ENCODE measurements around the gene KIAA1671.
A peak's percentile ranks its signal among the peaks of the same experiment; 100 is the strongest.

Gene KIAA1671

DNA sequence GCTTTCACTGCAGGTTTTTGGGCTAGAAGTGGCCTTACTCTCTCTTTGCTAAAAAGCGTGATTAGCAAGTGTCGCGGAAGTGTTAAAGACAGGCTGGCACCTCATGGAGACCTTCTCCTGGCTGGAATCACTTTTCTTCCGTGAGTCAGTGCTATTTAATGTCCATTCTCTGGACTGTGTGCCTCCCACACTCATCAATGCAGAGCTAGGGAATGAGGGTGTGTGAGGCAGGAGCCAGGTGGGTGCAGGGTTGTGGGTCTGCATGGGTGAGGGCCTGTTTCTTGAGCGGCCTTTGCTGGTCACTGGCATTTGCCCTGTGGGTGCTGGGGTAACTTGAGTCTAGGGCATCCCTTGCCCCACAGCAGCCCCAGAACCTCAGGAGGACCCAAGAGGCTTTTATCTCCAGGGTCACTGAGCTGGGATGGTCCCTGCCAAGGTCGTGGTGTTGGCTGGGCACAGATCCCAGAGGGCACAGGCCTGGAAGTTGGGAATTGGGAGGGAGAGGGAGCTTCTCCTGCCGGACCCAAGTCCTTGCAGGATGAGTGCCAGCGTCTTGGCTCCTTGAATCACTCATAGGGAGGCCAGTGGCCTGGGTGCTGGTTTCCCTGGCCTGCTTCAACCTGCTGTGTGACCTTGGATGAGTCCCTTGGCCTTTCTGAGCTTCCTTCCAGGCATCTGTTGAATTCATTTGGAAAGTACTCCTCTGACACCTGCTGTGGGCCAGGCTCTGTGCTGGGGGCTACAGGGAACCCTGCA, 30.0 kb downstream of the KIAA1671 start:
- H3K4me1 Mint-ChIP-seq, result peaks cover 5% of the 10 kb centered on the region
- H3K27me3 Mint-ChIP-seq, result peaks cover 12% of the 10 kb centered on the region
- no peak overlapping the region for H3K4me3 Mint-ChIP-seq
- DNase-seq (no peak), ATAC-seq (no peak)
- H3K36me3 Mint-ChIP-seq (ENCODE audit: low read depth), result no peaks in the 10 kb centered on the region
- no peaks in the 10 kb centered on the region for H3K9me3 Mint-ChIP-seq
- H3K27ac Mint-ChIP-seq, result no peak overlapping the region

GRCh38 chr22:24983151-24983550, 30.6 kb downstream of the KIAA1671 start:
- H3K4me3 Mint-ChIP-seq, result no peak overlapping the region
- no peak for DNase-seq
- no peaks in the 10 kb centered on the region for H3K9me3 Mint-ChIP-seq
- H3K27ac Mint-ChIP-seq, result no peak overlapping the region
- H3K36me3 Mint-ChIP-seq (ENCODE audit: low read depth), result no peaks in the 10 kb centered on the region
- peaks cover 5% of the 10 kb centered on the region for H3K4me1 Mint-ChIP-seq
- peaks cover 13% of the 10 kb centered on the region for H3K27me3 Mint-ChIP-seq
- no peak for ATAC-seq

- Mint-ChIP-seq H3K27me3 (peaks cover 18% of the 10 kb centered on the region), H3K36me3 (ENCODE audit: low read depth) (no peaks in the 10 kb centered on the region), H3K4me1 (peaks cover 5% of the 10 kb centered on the region), H3K9me3 (no peaks in the 10 kb centered on the region), H3K27ac (no peak overlapping the region), H3K4me3 (no peak overlapping the region)
- no peak for ATAC-seq
- DNase-seq, result no peak
Observed at GRCh38 chr22:24984122-24984521, 31.6 kb downstream of the KIAA1671 start.

DNA sequence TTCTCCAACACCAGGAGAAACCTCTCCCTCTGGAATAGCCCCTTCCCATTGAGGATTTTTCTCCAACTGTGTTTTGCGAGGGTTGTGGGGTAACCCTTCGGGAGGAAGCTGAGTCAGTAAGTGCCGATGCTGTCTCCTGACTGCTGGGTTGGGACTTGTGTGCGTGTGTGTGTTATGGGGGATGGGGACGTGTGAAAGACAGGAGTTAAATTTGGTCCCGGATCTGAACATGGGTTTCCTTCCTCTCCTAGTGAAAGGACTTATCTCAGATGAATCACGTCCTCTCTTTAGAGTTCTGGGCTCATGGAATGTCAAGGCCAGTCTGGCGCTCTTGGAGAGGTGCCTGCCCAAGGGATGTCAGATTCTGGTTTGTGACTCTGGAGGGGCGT, 33.3 kb downstream of the KIAA1671 start:
- ATAC-seq (no peak), DNase-seq (no peak)
- Mint-ChIP-seq H3K27ac (no peak overlapping the region), H3K4me3 (no peak overlapping the region), H3K36me3 (ENCODE audit: low read depth) (no peaks in the 10 kb centered on the region), H3K27me3 (peaks cover 19% of the 10 kb centered on the region), H3K9me3 (no peaks in the 10 kb centered on the region), H3K4me1 (peaks cover 5% of the 10 kb centered on the region)

- H3K9me3 Mint-ChIP-seq, result no peaks in the 10 kb centered on the region
- ATAC-seq, result no peak
- H3K4me3 Mint-ChIP-seq, result no peak overlapping the region
- H3K4me1 Mint-ChIP-seq, result peaks cover 5% of the 10 kb centered on the region
- no peaks in the 10 kb centered on the region for H3K36me3 Mint-ChIP-seq (ENCODE audit: low read depth)
- no peak overlapping the region for H3K27ac Mint-ChIP-seq
- DNase-seq, result no peak
- H3K27me3 Mint-ChIP-seq, result peaks cover 22% of the 10 kb centered on the region
Observed at GRCh38 chr22:24986816-24987215, 34.3 kb downstream of the KIAA1671 start.

- Mint-ChIP-seq H3K9me3 (no peaks in the 10 kb centered on the region), H3K27ac (no peak overlapping the region), H3K4me1 (peaks cover 9% of the 10 kb centered on the region), H3K27me3 (peaks cover 29% of the 10 kb centered on the region), H3K36me3 (ENCODE audit: low read depth) (no peaks in the 10 kb centered on the region), H3K4me3 (no peak overlapping the region)
- DNase-seq (no peak), ATAC-seq (no peak)
Observed at GRCh38 chr22:24989135-24989534, 36.6 kb downstream of the KIAA1671 start.

- H3K4me1 Mint-ChIP-seq, result peaks cover 13% of the 10 kb centered on the region
- H3K27ac Mint-ChIP-seq, result no peak overlapping the region
- no peak overlapping the region for H3K4me3 Mint-ChIP-seq
Observed at GRCh38 chr22:24989541-24989951, 37.0 kb downstream of the KIAA1671 start.

DNA sequence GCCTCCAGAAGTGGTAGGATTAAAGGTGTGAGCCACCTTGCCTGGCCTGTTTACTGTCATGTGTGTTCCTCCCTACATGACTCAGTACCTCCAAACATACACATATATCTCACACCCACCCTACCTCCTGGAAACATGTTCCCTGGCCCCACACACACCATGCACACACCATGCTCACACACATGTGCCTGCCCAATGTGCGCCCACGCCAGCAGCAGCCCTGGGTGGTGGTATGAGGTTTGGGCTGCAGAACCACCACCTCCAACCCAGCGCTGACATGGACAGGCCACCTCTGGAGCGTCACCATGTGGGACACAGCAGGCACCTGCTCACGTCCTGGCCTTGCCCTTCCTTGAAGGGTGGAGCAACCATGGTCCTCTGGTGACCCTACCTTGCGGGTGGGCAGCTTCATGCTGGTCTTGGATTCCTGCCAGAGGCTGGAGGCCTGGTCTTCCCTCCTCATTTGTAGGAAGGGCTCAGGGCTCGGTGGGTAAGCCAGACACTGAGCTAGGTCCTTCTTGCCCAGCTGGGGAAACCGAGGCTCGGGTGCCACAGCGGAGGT, 37.9 kb downstream of the KIAA1671 start:
- no peak overlapping the region for H3K27ac Mint-ChIP-seq
- H3K9me3 Mint-ChIP-seq, result no peaks in the 10 kb centered on the region
- H3K4me1 Mint-ChIP-seq, result peaks cover 13% of the 10 kb centered on the region
- DNase-seq (no peak), ATAC-seq (no peak)
- H3K27me3 Mint-ChIP-seq, result peaks cover 23% of the 10 kb centered on the region
- no peak overlapping the region for H3K4me3 Mint-ChIP-seq
- no peaks in the 10 kb centered on the region for H3K36me3 Mint-ChIP-seq (ENCODE audit: low read depth)

More at GRCh38 chr22:24989541-24989951, 37.0 kb downstream of the KIAA1671 start:
- no peak for ATAC-seq
- no peak for DNase-seq
- H3K36me3 Mint-ChIP-seq (ENCODE audit: low read depth), result no peaks in the 10 kb centered on the region
- peaks cover 26% of the 10 kb centered on the region for H3K27me3 Mint-ChIP-seq
- H3K9me3 Mint-ChIP-seq, result no peaks in the 10 kb centered on the region

DNA sequence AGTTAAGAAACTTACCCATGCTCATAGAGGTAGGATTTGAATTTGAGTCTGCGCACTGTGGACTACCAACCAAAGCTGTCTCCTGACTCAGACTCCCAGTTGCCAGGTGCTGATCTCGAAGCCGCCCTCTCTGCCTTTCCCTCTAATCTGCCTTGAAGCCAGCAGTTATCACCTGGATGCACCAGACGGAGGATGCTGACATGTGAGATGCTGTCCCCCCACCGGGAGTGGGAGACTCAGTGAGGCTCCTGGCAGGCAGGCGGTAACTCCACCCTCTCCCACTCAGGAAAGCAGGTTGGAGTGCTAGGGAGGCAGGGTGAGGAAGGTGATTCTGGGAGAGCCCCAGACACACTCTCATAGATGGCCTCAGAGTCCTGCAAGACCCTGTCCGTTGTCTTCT, 40.4 kb downstream of the KIAA1671 start:
- Mint-ChIP-seq H3K36me3 (ENCODE audit: low read depth) (no peaks in the 10 kb centered on the region), H3K27ac (no peak overlapping the region), H3K9me3 (no peaks in the 10 kb centered on the region), H3K4me1 (peaks cover 8% of the 10 kb centered on the region), H3K27me3 (peaks cover 20% of the 10 kb centered on the region), H3K4me3 (no peak overlapping the region)
- DNase-seq (no peak), ATAC-seq (no peak)

DNA sequence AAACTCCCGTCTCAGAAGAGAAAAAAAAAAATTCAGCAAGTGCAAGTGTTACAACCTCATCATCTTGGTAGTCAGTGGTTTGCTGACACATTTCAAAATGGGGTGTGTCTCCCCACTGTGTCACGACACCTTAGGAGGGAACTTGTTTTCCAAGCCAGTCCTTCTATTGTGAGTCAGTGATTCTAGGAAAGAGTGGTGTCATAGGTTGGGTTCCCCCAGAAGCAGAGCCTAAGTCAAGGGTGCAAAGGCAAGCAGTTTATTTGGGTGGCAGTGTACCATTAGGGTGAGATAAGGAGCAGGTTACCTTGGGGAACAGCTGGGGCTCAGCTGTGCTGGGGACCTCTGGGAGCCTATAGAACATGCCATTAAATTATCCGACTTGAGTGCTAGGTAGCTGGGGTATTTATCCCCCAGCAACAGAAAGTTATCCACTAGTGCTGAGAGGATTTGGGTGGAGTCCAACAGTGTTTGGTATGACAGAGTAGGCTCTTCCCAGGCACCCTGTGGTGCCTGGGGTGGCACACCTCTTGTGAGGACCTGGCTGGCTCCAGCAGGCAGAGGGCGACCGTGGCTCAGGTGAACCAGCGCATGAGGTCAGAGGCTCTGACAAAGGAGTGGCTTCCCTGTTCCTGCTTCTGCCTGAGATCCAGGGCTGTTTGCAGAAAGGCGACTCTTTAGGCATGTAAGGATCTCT, 41.7 kb downstream of the KIAA1671 start:
- peak; percentile 8 for DNase-seq
- Mint-ChIP-seq H3K36me3 (ENCODE audit: low read depth) (no peaks in the 10 kb centered on the region), H3K4me3 (no peak overlapping the region), H3K27me3 (peaks cover 13% of the 10 kb centered on the region), H3K27ac (peak overlapping the region; percentile 10), H3K9me3 (no peaks in the 10 kb centered on the region), H3K4me1 (peaks cover 8% of the 10 kb centered on the region)
- peak; percentile 90 for ATAC-seq

DNA sequence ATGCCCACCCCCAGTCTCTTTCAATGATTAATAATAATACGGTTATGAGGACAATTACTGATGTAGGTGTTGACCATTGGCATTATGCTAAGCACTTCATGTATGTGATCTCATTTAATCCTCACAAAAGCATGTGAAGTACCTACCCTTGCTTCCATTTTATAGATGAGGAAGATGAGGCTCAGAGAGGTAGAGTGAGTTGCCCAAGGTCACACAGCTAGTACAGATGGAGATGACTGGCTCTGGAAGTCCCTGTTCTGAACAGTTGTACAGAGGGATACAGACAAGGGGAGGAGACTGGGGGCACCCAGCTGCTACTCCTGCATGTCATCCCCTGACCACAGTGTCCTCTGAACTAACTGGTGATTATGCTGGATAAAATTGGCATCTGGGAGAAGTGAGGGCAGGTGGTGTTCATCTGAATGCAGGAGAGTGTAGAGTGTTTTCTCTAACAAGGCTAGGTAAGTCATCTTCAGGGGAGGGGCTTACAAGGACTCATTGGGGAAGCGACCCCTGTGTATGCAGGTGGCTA, 43.2 kb downstream of the KIAA1671 start:
- H3K4me3 Mint-ChIP-seq, result no peak overlapping the region
- ATAC-seq (no peak), DNase-seq (no peak)
- H3K27ac Mint-ChIP-seq, result no peak overlapping the region
- H3K9me3 Mint-ChIP-seq, result no peaks in the 10 kb centered on the region
- peaks cover 13% of the 10 kb centered on the region for H3K27me3 Mint-ChIP-seq
- peaks cover 8% of the 10 kb centered on the region for H3K4me1 Mint-ChIP-seq
- H3K36me3 Mint-ChIP-seq (ENCODE audit: low read depth), result no peaks in the 10 kb centered on the region

DNA sequence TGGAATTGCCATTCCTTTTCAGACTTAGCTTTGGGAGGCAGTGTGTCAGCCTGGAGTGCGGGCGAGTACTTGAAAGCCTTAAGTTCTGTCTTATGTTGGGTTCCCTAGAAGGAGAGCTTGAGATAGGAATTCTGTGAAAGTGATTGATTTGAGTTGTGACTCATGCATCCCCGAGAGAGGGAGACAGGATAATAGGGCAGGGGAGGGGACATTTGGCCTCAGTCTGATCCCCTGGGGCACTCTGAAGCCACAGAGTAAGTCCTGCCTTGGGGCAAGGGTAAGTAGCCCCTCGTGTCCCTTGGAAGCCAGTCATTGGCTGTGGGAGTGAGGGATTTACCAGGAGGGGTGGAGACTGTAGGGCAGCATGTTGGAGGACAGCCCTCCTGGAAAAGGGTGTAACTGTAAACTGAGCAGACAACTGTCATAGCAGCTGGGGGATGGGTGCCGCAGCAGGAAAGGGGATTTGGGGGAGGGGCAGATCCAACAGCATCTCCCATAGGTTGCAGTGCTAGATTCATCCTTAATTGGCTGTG, 44.0 kb downstream of the KIAA1671 start:
- no peak for ATAC-seq
- no peak overlapping the region for H3K27ac Mint-ChIP-seq
- H3K9me3 Mint-ChIP-seq, result no peaks in the 10 kb centered on the region
- H3K4me3 Mint-ChIP-seq, result no peak overlapping the region
- peaks cover 8% of the 10 kb centered on the region for H3K4me1 Mint-ChIP-seq
- H3K36me3 Mint-ChIP-seq (ENCODE audit: low read depth), result no peaks in the 10 kb centered on the region
- H3K27me3 Mint-ChIP-seq, result peaks cover 10% of the 10 kb centered on the region
- DNase-seq, result no peak

GRCh38 chr22:24997023-24997422, 44.5 kb downstream of the KIAA1671 start:
- no peak for DNase-seq
- peaks cover 8% of the 10 kb centered on the region for H3K4me1 Mint-ChIP-seq
- no peaks in the 10 kb centered on the region for H3K36me3 Mint-ChIP-seq (ENCODE audit: low read depth)
- H3K4me3 Mint-ChIP-seq, result no peak overlapping the region
- peaks cover 10% of the 10 kb centered on the region for H3K27me3 Mint-ChIP-seq
- no peak for ATAC-seq
- no peak overlapping the region for H3K27ac Mint-ChIP-seq
- no peaks in the 10 kb centered on the region for H3K9me3 Mint-ChIP-seq

DNA sequence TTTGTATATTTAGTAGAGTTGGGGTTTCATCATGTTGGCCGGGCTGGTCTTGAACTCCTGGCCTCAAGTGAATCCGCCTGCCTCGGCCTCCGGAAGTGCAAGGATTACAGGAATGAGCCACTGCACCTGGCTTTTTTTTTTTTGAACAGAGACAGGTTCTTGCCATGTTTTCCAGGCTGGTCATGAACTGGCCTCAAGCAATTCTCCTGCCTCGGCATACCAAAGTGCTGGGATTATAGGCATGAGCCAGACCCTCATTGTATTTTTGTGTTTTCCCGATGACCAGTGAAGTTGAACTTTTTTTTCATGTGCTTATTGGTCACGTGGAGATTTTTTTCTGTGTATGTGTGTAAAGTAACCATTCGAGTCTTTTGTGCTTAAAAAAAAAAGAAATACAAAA, 48.2 kb downstream of the KIAA1671 start:
- H3K4me3 Mint-ChIP-seq, result no peak overlapping the region

More for the DNA sequence above, 48.2 kb downstream of the KIAA1671 start:
- peaks cover 2% of the 10 kb centered on the region for H3K4me1 Mint-ChIP-seq
- no peaks in the 10 kb centered on the region for H3K9me3 Mint-ChIP-seq
- H3K27me3 Mint-ChIP-seq, result peaks cover 3% of the 10 kb centered on the region
- no peak for DNase-seq
- no peaks in the 10 kb centered on the region for H3K36me3 Mint-ChIP-seq (ENCODE audit: low read depth)
- ATAC-seq, result no peak
- no peak overlapping the region for H3K27ac Mint-ChIP-seq

Measured in activated naive CD8-positive, alpha-beta T cell treated with anti-CD3 and anti-CD28 coated beads, Interleukin-2, amount 50 U/mL, for 24 hours (primary cell).